Forelimb muscle (tissue), 1 donor: ENCODE results near the gene FAM168A. TPM values are rescaled to one million over a fixed set of nuclear protein-coding genes. Genes with fewer than 3 reads are reported as not detected.

Experiments
- DNase-seq: peaks from one replicate; pipeline ENCODE4 v3.0.0-alpha.2; 2013; ENCODE audit warnings: low read depth
- polyA plus RNA-seq: library from polyadenylated mRNA; unstranded; fragments of 120-200 nt; gene quantifications from one replicate; pipeline ENCODE4 v1.2.1, GENCODE V29; 2013; ENCODE audit not compliant: insufficient read length

The FAM168A gene
- polyA plus RNA-seq, 1 donor: 22.6 TPM

GRCh38 chr11:73429121-73429750 is 168.7 kb downstream of the FAM168A start:
- DNase-seq: no peak

GRCh38 chr11:73428699-73429098 is 169.2 kb downstream of the FAM168A start:
- DNase-seq: no peak

GRCh38 chr11:73428227-73428626 is 169.7 kb downstream of the FAM168A start:
- no peak for DNase-seq

- DNase-seq: no peak
These were observed 171.6 kb downstream of the FAM168A start for GRCh38 chr11:73426219-73426850.

GRCh38 chr11:73425108-73425507 is 172.8 kb downstream of the FAM168A start:
- DNase-seq: no peak

GRCh38 chr11:73423506-73423905 is 174.4 kb downstream of the FAM168A start:
- DNase-seq: no peak

GRCh38 chr11:73422886-73423285 is 175.0 kb downstream of the FAM168A start:
- DNase-seq: no peak

- DNase-seq: no peak
These were observed 177.8 kb downstream of the FAM168A start for GRCh38 chr11:73420136-73420535.

GRCh38 chr11:73416786-73417185 is 181.1 kb downstream of the FAM168A start:
- no peak for DNase-seq

GRCh38 chr11:73415854-73416615 is 181.9 kb downstream of the FAM168A start:
- no peak for DNase-seq

- DNase-seq: no peak
These were observed 182.8 kb downstream of the FAM168A start for GRCh38 chr11:73414977-73415651.

- DNase-seq: no peak
These were observed 184.7 kb downstream of the FAM168A start for GRCh38 chr11:73413256-73413655.

- DNase-seq: no peak
These were observed 185.6 kb downstream of the FAM168A start for GRCh38 chr11:73412308-73412707.

- DNase-seq: no peak
These were observed 186.9 kb downstream of the FAM168A start for GRCh38 chr11:73411031-73411430.

- no peak for DNase-seq
These were observed 187.3 kb downstream of the FAM168A start for GRCh38 chr11:73410627-73411026.

GRCh38 chr11:73409431-73409830 is 188.5 kb downstream of the FAM168A start:
- DNase-seq: no peak

GRCh38 chr11:73406619-73407018 is 191.3 kb downstream of the FAM168A start:
- no peak for DNase-seq

GRCh38 chr11:73406131-73406530 is 191.8 kb downstream of the FAM168A start:
- DNase-seq: no peak

GRCh38 chr11:73405146-73405510 is 192.8 kb downstream of the FAM168A start:
- DNase-seq: no peak

- no peak for DNase-seq
These were observed 193.3 kb downstream of the FAM168A start for GRCh38 chr11:73404506-73405145.

- DNase-seq: no peak
These were observed 193.9 kb downstream of the FAM168A start for GRCh38 chr11:73404048-73404447.

- no peak for DNase-seq
These were observed 194.4 kb downstream of the FAM168A start for GRCh38 chr11:73403541-73403940.
